Ascending aorta (tissue), 2 donors: Measurements from ENCODE around the gene KRTAP13-2. TPM values are rescaled to one million over a fixed set of nuclear protein-coding genes. Genes with fewer than 3 reads are reported as not detected.

ENCODE experiments used
- DNase-seq, 2 donors: peaks; one replicate each; pipeline ENCODE4 v3.0.0-alpha.2; 2019; ENCODE audit warnings: low spot score in 2 of 2
- H3K27ac ChIP-seq, 2 donors: fragments of 200-600 bp; sonication (generic); one replicate each; pipeline ENCODE4 v1.5.1; 2016 to 2017; ENCODE audit warnings: mild to moderate bottlenecking in 1 of 2
- H3K27me3 ChIP-seq: fragments of 200-600 bp; sonication (generic); one replicate; pipeline ENCODE4 v1.5.1; 2017
- H3K36me3 ChIP-seq, 2 donors: fragments of 200-600 bp; sonication (generic); one replicate each; pipeline ENCODE4 v1.5.1; 2016
- H3K4me1 ChIP-seq, 2 donors: fragments of 200-600 bp; sonication (generic); one replicate each; pipeline ENCODE4 v1.5.1; 2016 to 2017; ENCODE audit warnings: mild to moderate bottlenecking in 1 of 2
- H3K4me3 ChIP-seq, 2 donors: fragments of 200-600 bp; sonication (generic); one replicate each; pipeline ENCODE4 v1.5.1; 2016 to 2017; ENCODE audit warnings: mild to moderate bottlenecking in 1 of 2
- H3K9me3 ChIP-seq, 2 donors: fragments of 200-600 bp; sonication (generic); one replicate each; pipeline ENCODE4 v1.5.1; 2016
- intact Hi-C: fragments of 100-400 bp; cut with DNase I; formaldehyde crosslinking; loops from one replicate; pipeline ENCODE4 v1.15.1; 2023
- total RNA-seq: library from RNA; depleted of rRNA; stranded (reverse); fragments of >200 nt; gene quantifications from one replicate; pipeline ENCODE4 v1.1.0, GENCODE V29; 2016
- TF ChIP-seq, protein P1 (sequence below), 3 experiments: fragments of 200-600 bp in 2 of 3; fragments of 450-650 bp in 1 of 3; sonication (generic) in 2 of 3; IDR thresholded peaks; one replicate each; pipeline ENCODE4 v1.5.1; 2016 to 2019; ENCODE audit warnings: antibody characterized with exemption in 3 of 3, mild to moderate bottlenecking in 1 of 3, moderate library complexity in 1 of 3

The KRTAP13-2 gene
- total RNA-seq, 1 donor from 2014 or later: not detected

GRCh38 chr21:30382201-30382600 is 10.1 kb upstream of the KRTAP13-2 start:
- Histone ChIP-seq H3K27me3 (no peaks in the 10 kb centered on the region), H3K4me3 (no peak overlapping the region), H3K27ac (no peak overlapping the region), H3K4me1 (no peaks in the 10 kb centered on the region), H3K36me3 (no peaks in the 10 kb centered on the region), H3K9me3 (no peaks in the 10 kb centered on the region)
- DNase-seq: no peak
- intact Hi-C loops: no loop called here
- TF ChIP-seq, protein P1, sequence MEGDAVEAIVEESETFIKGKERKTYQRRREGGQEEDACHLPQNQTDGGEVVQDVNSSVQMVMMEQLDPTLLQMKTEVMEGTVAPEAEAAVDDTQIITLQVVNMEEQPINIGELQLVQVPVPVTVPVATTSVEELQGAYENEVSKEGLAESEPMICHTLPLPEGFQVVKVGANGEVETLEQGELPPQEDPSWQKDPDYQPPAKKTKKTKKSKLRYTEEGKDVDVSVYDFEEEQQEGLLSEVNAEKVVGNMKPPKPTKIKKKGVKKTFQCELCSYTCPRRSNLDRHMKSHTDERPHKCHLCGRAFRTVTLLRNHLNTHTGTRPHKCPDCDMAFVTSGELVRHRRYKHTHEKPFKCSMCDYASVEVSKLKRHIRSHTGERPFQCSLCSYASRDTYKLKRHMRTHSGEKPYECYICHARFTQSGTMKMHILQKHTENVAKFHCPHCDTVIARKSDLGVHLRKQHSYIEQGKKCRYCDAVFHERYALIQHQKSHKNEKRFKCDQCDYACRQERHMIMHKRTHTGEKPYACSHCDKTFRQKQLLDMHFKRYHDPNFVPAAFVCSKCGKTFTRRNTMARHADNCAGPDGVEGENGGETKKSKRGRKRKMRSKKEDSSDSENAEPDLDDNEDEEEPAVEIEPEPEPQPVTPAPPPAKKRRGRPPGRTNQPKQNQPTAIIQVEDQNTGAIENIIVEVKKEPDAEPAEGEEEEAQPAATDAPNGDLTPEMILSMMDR (IDR thresholded peaks at IDR 0.05): no peak

DNA sequence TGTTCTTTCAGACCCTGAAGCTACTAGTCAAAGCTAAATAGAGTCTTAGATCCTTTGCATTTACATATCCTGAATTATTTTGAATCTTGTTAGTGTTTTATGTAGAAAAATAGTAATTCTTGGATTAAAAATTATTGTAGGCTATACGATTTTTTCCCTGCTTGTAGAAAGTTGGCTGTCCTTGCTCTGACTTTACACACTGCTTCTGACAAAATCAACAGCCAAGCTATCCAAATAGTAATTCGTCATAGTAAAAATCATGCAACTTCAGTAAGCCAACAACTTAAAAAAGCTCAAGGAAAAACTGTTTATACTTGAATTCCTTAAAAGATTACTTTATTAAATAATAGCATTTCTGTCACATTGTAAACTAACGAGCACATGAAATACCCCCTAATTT is 16.2 kb downstream of the KRTAP13-2 start:
- Histone ChIP-seq H3K4me1 (no peaks in the 10 kb centered on the region), H3K27me3 (no peaks in the 10 kb centered on the region), H3K36me3 (no peaks in the 10 kb centered on the region), H3K9me3 (no peaks in the 10 kb centered on the region), H3K4me3 (no peak overlapping the region), H3K27ac (no peak overlapping the region)
- intact Hi-C loops: no loop called here
- TF ChIP-seq, protein P1 (IDR thresholded peaks at IDR 0.05): no peak
- DNase-seq: no peak

GRCh38 chr21:30354308-30355005 is 17.6 kb downstream of the KRTAP13-2 start:
- DNase-seq: no peak
- intact Hi-C loops: no loop called here
- no peaks in the 10 kb centered on the region for H3K36me3 ChIP-seq
- no peak overlapping the region for H3K4me3 ChIP-seq
- H3K27me3 ChIP-seq: no peaks in the 10 kb centered on the region
- TF ChIP-seq, protein P1 (IDR thresholded peaks at IDR 0.05): no peak
- no peaks in the 10 kb centered on the region for H3K9me3 ChIP-seq
- no peaks in the 10 kb centered on the region for H3K4me1 ChIP-seq
- H3K27ac ChIP-seq: no peak overlapping the region

- H3K27me3 ChIP-seq: no peaks in the 10 kb centered on the region
- intact Hi-C loops: no loop called here
- H3K9me3 ChIP-seq: no peaks in the 10 kb centered on the region
- H3K36me3 ChIP-seq: no peaks in the 10 kb centered on the region
- H3K27ac ChIP-seq: no peak overlapping the region
- TF ChIP-seq, protein P1 (IDR thresholded peaks at IDR 0.05): no peak
- no peaks in the 10 kb centered on the region for H3K4me1 ChIP-seq
- no peak for DNase-seq
- H3K4me3 ChIP-seq: no peak overlapping the region
These were observed 20.5 kb downstream of the KRTAP13-2 start for GRCh38 chr21:30351534-30351933.

- DNase-seq: no peak
- Histone ChIP-seq H3K4me3 (no peak overlapping the region), H3K4me1 (no peaks in the 10 kb centered on the region), H3K27me3 (no peaks in the 10 kb centered on the region), H3K9me3 (no peaks in the 10 kb centered on the region), H3K27ac (no peak overlapping the region), H3K36me3 (no peaks in the 10 kb centered on the region)
- intact Hi-C loops: no loop called here
- TF ChIP-seq, protein P1 (IDR thresholded peaks at IDR 0.05): no peak
These were observed 22.5 kb downstream of the KRTAP13-2 start for GRCh38 chr21:30349572-30349971.

- Histone ChIP-seq H3K9me3 (no peaks in the 10 kb centered on the region), H3K4me3 (no peak within 1 kb of the TSS), H3K27me3 (no peaks in the 10 kb centered on the region), H3K4me1 (no peaks in the 10 kb centered on the region), H3K27ac (no peak within 1 kb of the TSS), H3K36me3 (no peaks in the 10 kb centered on the region)
- DNase-seq: no peak
- TF ChIP-seq, protein P1 (IDR thresholded peaks at IDR 0.05): no peak
- intact Hi-C loops: no loop called here
These were observed 23.6 kb downstream of the KRTAP13-2 start, which contains the start of gene KRTAP23-1 for GRCh38 chr21:30348506-30348905. KRTAP23-1 (minus strand) TSS chr21:30348606; CDS start chr21:30348606, 0 bp downstream.
